Measurements from ENCODE around the gene SEMA3B. TPM values are rescaled to one million over a fixed set of nuclear protein-coding genes. Genes with fewer than 3 reads are reported as not detected.
"Not testable (repeated sequence)": the region's sequence is repeated elsewhere in the genome, so short reads cannot be mapped to it uniquely, and the experiment has no call there.

SEMA3B gene
- total RNA-seq, 4 donors from 2014 or later: 59.5 to 423 (median 122) TPM

GRCh38 chr3:50243543-50243895 lies 25.4 kb upstream of the SEMA3B start:
- peaks cover 64 to 95% (median 69%) of the 10 kb centered on the region in 4 donors for H3K4me1 ChIP-seq
- intact Hi-C loops (cut with DNase I; ENCODE audit: low total_unique reads): no loop called here
- no peak for DNase-seq
- H3K27me3 ChIP-seq: no peaks in the 10 kb centered on the region
- 90% methylated on average over 2 to 4 of the region's 4 CpGs for WGBS, 2 donors (ENCODE audit: low coverage in 1 of 2)
- no peak overlapping the region for H3K4me3 ChIP-seq
- H3K36me3 ChIP-seq: no peaks in the 10 kb centered on the region
- no peak for TF ChIP-seq EP300 (IDR thresholded peaks at IDR 0.05; ENCODE audit: low read depth)
- no peak for TF ChIP-seq POLR2AphosphoS5 (IDR thresholded peaks at IDR 0.05)
- no peak for TF ChIP-seq POLR2A (IDR thresholded peaks at IDR 0.05)
- TF ChIP-seq CTCF (IDR thresholded peaks at IDR 0.05): no peak
- H3K9me3 ChIP-seq: no peaks in the 10 kb centered on the region
- in situ Hi-C loops (cut with MboI; ENCODE audit: low pct_ligation_motif_present in 1 of 4, low pct_unique_long_range_greater_than_20kb in 1 of 4, low sequenced_read_pairs in 3 of 4): no loop called here
- H3K27ac ChIP-seq: peak overlapping the region; percentile 69 to 91 (median 78)

GRCh38 chr3:50244813-50245212 lies 24.1 kb upstream of the SEMA3B start:
- in situ Hi-C loops (cut with MboI; ENCODE audit: low pct_ligation_motif_present in 1 of 4, low pct_unique_long_range_greater_than_20kb in 1 of 4, low sequenced_read_pairs in 3 of 4); H3K4me3 ChIP-seq; H3K27me3 ChIP-seq; intact Hi-C loops (cut with DNase I; ENCODE audit: low total_unique reads); H3K36me3 ChIP-seq; DNase-seq; H3K9me3 ChIP-seq: not testable (repeated sequence)
- 80 to 95% methylated on average over 4 to 6 of the region's 6 CpGs for WGBS, 2 donors (ENCODE audit: low coverage in 1 of 2)
- Histone ChIP-seq H3K4me1 (peaks cover 58 to 95% (median 62%) of the 10 kb centered on the region in 4 donors), H3K27ac (peak overlapping the region; percentile 67 to 85 (median 82))

GRCh38 chr3:50245251-50245745 lies 23.6 kb upstream of the SEMA3B start:
- Histone ChIP-seq H3K27me3 (no peaks in the 10 kb centered on the region), H3K36me3 (no peaks in the 10 kb centered on the region), H3K27ac (peak overlapping the region; percentile 67 to 85 (median 82)), H3K4me3 (peak overlapping the region in 1 of 4 donors; percentile 48), H3K9me3 (no peaks in the 10 kb centered on the region), H3K4me1 (peaks cover 56 to 94% (median 58%) of the 10 kb centered on the region in 4 donors)
- intact Hi-C loops (cut with DNase I; ENCODE audit: low total_unique reads): no loop called here
- WGBS, 2 donors (ENCODE audit: low coverage in 1 of 2): 70% methylated on average over 14 of the region's 16 CpGs; no CpG with 5 or more reads in 1 of the 2 donors
- TF ChIP-seq CTCF (IDR thresholded peaks at IDR 0.05) (no peak), POLR2AphosphoS5 (IDR thresholded peaks at IDR 0.05) (no peak), EP300 (IDR thresholded peaks at IDR 0.05; ENCODE audit: low read depth) (no peak)
- DNase-seq: no peak
- in situ Hi-C loops (cut with MboI; ENCODE audit: low pct_ligation_motif_present in 1 of 4, low pct_unique_long_range_greater_than_20kb in 1 of 4, low sequenced_read_pairs in 3 of 4): no loop called here

- Histone ChIP-seq H3K4me1 (peaks cover 52 to 96% (median 57%) of the 10 kb centered on the region in 4 donors), H3K27ac (peak overlapping the region; percentile 67 to 85 (median 82)), H3K4me3 (peak overlapping the region; percentile 17 to 48 (median 36)), H3K27me3 (no peaks in the 10 kb centered on the region), H3K9me3 (no peaks in the 10 kb centered on the region), H3K36me3 (no peaks in the 10 kb centered on the region)
- 3% methylated on average over 25 of the region's 25 CpGs; no CpG with 5 or more reads in 1 of the 2 donors for WGBS, 2 donors (ENCODE audit: low coverage in 1 of 2)
- in situ Hi-C loops (cut with MboI; ENCODE audit: low pct_ligation_motif_present in 1 of 4, low pct_unique_long_range_greater_than_20kb in 1 of 4, low sequenced_read_pairs in 3 of 4): no loop called here
- DNase-seq: peak; percentile 95
- intact Hi-C loops (cut with DNase I; ENCODE audit: low total_unique reads): loop anchor here (2.0 kb wide), 1 partner anchor 19 kb away; no protein-coding TSS in a partner anchor
- TF ChIP-seq POLR2A (IDR thresholded peaks at IDR 0.05) (no peak), CTCF (IDR thresholded peaks at IDR 0.05) (peak; percentile 97 to 99 (median 99))
Observed at GRCh38 chr3:50245831-50246516, 23.0 kb upstream of the SEMA3B start.
